Fibroblast of upper back skin (primary cell): ENCODE measurements around the gene PDIK1L.

ENCODE experiments used
- DNase-seq: peaks from one replicate; pipeline ENCODE4 v3.0.0-alpha.2; 2013

PDIK1L gene

GRCh38 chr1:26111530-26112406 is at the start of gene PDIK1L:
Gene PDIK1L, plus strand, starts transcription at chr1:26111824. Its CDS starts 2,485 bp downstream, at chr1:26114309.
- DNase-seq = peak; percentile 94

DNA sequence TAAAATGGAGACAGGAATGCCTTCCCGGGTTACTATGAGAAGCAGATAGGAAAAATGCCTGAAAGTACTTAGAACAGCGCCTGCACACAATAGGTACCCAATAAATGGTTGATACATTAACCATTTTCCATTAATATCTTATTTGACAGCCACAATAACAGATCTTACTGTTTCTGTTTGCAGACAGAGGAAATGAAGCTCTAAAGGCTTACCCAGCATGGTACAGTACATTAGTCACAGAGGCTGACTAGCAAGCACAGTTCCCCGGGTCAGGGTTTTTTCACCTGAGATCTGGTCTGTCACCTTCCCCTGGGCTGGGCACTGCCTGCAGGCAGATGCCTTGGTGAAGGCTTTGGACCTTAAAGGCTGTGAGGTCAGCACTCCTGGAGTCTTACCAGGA is 47.1 kb upstream of the PDIK1L start:
- DNase-seq = no peak

DNA sequence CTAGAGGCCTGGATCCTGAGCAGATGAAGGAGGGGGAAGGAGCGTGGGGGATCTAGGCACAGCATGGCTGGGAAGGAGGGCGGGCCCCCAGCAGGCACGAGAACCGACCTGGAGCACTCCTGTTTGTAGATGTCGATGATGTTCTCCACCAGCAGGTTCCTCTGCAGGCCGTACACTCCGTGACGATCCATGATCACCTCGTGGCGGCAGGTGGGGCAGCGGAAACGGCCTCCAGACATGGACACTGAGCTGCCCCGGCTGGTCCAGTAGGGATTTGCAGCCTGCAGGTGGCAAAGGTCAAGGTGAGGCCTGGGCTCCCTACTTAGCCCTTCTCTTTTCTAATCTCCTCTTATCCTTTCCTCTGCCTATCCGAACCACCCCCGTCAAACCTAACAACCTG is 45.5 kb upstream of the PDIK1L start:
- no peak for DNase-seq

DNA sequence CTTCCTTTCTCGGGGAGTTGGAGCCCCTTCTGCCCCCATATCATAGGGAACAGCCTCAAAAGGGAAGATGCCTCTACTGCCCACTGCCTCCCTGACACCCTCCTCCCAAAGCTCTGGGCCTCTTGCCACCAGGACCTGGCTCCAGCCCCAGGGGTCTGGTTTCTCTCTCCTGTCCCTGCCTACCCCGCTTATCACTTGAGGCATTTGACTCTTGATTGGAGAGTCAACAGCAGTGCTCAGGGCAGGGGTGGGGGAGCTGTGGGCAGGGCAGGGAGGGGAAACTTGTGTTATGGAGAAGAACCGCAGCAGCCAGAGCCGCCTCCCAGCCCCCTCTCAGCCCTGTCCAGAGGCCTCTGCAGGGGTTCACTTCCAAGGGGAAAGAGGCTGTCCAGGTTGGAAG is 44.8 kb upstream of the PDIK1L start:
- no peak for DNase-seq

- DNase-seq = no peak
Measured at GRCh38 chr1:26067432-26067911, 44.2 kb upstream of the PDIK1L start, which contains the start of gene TRIM63. Gene TRIM63, minus strand, starts transcription at chr1:26067630. Its CDS starts 136 bp downstream, at chr1:26067494.

DNA sequence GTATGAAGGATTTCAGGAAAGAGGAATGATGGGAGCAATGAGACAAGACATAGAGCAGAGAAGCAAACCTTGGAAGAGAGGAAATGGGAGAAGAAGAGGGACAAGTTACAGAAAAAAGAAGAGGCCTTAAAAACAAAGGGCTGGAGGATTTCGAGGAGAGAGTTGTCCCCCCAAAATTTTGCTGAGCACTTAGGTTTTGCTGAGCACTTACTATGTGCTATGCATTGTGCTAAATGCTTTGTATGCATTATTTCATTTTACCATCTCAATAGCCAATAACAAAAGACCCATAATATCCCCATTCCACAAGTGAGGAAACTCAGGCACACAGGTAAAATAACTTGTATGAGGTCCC is 41.7 kb upstream of the PDIK1L start:
- no peak for DNase-seq

- no peak for DNase-seq
Measured at GRCh38 chr1:26070296-26070962, 41.2 kb upstream of the PDIK1L start.

DNA sequence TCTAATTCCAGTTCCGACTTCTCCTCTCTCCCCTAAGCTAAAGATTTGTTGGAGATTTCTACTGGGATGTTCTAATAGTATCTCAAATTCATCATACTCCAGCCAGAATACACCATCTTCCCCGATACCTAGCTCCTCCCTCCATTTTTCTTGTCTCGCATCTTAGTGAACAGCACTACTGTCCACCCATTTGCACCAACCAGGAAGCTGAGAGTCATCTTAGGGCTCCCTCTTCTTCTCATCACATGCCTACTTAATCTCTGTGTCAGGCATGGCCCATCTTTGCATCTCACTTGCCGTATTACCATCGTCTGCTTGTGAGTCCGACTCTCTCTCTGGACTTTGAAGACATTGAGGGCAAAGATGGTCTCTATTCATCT is 40.7 kb upstream of the PDIK1L start:
- DNase-seq = no peak

GRCh38 chr1:26072305-26072704 is 39.3 kb upstream of the PDIK1L start:
- DNase-seq = no peak

- DNase-seq = no peak
Measured at GRCh38 chr1:26075421-26076144, 36.0 kb upstream of the PDIK1L start.

DNA sequence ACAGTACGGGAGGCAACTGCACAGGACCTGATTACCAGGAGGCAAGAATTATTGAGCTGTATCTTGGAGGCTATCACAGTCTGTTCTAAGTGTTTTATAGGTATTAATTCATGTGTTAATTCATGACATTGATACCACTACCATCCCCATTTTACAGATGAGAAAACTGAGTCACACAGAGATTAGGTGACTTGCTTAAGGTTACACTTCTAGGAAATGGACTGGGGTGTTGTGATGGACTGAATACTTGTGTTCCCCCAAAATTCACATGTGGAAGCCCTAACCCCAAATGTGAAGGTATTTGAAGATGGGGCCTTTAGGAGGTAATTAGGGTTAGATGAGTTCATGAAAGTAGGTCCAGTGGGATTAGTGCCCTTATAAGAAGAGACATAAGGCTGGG is 34.1 kb upstream of the PDIK1L start:
- DNase-seq = no peak

DNA sequence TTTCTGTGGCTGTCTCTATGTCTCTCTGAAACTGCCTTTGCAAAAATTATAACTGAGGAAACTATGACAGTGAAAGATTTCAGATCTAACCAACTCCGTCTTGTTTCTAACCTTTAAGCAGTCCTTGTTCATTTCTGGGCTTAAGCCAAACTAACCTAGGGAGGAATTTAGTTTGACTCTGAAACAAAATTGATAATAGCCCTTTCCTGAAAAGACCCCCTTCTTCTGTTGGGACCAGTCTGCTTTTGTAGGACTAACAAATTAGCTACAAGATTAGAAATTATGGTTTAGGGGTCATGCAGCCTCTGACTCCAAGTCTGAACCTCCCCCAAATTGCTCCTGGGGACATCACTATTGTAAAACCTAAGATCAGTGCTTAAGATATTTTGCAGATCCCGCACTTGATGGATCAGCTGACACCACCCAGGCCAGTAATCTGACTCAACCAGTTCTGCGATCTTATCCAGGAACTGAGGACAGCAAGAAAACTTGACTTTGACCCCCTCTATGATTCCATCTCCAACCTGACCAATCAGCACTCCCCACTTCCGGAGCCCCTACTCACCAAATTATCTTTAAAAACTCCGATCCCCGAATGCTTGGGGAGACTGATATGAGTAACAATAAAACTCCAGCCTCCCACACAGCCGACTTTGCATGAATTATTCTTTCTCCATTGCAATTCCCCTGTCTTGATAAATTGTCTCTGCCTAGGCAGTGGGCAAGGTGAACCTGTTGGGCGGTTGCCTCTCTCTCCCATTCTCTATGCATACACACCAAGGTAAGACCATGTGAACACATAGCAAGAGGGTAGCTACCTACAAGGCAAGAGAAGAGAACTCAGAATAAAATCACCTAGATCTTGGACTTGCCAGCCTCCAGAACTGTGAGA is 33.1 kb upstream of the PDIK1L start:
- no peak for DNase-seq

GRCh38 chr1:26079178-26079563 is 32.5 kb upstream of the PDIK1L start:
- no peak for DNase-seq

DNA sequence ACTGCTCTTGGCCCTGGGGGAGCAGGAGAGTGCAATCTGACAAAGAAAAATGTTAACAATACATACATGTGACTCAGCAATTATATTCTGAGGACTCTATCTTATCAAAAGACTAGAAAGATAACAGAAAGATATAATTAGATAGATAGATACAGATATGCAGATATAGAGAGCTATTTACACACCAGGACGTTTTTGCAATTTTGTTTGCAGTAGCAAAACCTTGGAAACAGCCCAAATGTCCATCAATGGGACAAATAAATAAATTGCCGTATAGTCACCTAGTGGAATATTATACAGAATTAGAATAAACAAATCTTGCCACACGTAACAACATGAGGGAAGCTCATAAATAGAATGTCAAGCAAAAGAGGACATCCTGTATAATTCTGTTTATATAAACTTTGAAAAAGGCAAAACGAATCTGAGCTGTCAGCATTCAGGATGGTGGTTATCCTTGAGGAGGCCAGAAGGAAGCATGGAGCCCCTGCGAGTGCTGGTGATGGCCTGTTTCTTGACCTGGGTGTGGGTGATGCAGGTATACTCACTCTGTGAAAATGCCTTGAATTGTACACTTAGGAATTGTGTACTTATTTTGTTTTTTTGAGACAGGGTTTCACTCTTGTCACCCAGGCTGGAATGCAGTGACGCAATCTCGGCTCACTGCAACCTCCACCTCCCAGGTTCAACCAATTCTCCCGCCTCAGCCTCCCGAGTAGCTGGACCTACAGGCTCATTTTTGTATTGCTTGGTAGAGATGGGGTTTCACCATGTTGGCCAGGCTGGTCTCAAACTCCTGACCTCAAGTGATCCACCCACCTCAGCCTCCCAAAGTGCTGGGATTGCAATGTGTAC is 31.4 kb upstream of the PDIK1L start:
- no peak for DNase-seq

- no peak for DNase-seq
Measured at GRCh38 chr1:26081267-26082019, 30.2 kb upstream of the PDIK1L start.

DNA sequence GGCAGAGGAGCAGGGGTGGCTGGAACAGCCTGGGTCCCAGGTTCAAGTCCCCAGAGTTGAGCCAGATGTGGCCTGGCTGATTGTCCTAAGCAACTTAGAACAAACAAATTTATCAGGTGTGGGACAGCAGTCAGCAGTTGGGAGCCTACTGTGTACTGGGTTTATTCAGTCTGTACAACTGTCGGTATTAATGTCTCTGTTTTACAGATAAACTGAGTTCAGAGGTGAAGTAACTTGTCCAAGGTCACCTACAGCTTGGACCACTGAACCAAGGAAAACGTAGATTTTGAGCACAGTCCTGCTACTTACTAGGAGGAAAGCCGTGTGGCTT is 29.6 kb upstream of the PDIK1L start:
- DNase-seq = no peak

- no peak for DNase-seq
Measured at GRCh38 chr1:26083208-26083607, 28.4 kb upstream of the PDIK1L start.

- DNase-seq = peak; percentile 5
Measured at GRCh38 chr1:26084091-26084561, 27.5 kb upstream of the PDIK1L start.

DNA sequence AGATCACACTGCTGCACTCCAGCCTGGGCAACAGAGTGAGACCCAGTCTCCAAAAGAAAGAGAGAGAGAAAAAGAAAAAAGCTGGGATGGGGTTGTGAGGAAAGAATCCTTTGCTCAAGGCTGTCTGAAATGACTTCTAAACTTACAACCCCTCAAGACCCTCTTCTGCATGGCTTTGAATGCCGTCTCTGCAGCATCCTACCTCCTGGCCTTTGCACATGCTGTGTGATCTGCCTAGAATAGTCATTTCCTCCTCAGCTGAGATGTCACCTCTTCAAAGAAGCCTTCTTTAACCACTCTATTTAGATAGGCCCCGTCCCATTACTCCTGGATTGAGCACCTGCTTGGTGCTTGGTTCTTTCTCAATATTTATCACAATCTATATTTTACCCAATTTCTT is 26.8 kb upstream of the PDIK1L start:
- no peak for DNase-seq

GRCh38 chr1:26089125-26089524 is 22.5 kb upstream of the PDIK1L start:
- no peak for DNase-seq

GRCh38 chr1:26090893-26091292 is 20.7 kb upstream of the PDIK1L start:
- no peak for DNase-seq
